GM12875 (cell line): Measurements from ENCODE around the gene MCTS1.

Experiments used
- H3K4me3 ChIP-seq: one replicate; pipeline ENCODE4 v1.5.1; 2011; ENCODE audit warnings: low read depth, low read length, control low read depth
- TF ChIP-seq, protein P1 (sequence below): IDR thresholded peaks from 2 replicates; pipeline ENCODE4 v1.5.1; 2011; ENCODE audit warnings: low read depth, mild to moderate bottlenecking, control low read depth, inconsistent platforms, low read length, moderate library complexity, borderline replicate concordance; ENCODE audit not compliant: insufficient read depth

The MCTS1 gene

DNA sequence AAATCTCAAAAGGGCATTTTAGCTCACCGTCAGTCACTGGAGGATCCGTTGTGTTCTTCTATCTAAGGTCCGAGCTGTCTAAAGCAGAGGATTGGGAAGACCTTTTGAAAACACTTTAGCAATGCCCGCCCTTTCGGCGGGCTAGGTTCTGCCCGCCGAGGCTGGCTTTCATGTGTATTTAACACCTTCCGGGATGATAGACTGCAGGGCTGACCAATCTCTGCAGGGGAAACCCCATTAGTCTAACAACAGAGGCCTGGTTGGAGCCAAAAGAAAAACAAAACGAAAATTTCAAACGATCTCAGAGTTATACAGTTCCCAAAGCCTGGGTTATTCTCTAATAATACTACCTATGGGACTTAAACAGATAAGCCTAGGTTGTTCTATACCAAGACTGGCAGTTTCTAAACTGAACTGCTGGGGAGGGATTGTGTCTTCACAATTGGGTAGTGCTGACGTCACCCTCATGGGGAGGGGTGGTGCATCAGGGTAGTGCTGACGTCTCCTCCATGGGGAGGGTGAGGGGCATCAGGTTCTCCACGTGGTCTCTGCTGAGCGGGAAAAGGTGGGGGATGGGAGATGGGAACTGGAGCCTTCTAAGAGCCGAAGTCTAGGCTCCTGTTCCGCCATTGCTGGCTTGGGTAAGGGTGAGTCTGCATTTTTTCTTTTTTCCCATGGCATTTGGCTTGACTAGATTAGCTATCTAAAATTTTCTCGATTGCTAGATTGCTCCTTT lies 28.4 kb upstream of the MCTS1 start:
- no peak overlapping the region for H3K4me3 ChIP-seq
- TF ChIP-seq, protein P1, sequence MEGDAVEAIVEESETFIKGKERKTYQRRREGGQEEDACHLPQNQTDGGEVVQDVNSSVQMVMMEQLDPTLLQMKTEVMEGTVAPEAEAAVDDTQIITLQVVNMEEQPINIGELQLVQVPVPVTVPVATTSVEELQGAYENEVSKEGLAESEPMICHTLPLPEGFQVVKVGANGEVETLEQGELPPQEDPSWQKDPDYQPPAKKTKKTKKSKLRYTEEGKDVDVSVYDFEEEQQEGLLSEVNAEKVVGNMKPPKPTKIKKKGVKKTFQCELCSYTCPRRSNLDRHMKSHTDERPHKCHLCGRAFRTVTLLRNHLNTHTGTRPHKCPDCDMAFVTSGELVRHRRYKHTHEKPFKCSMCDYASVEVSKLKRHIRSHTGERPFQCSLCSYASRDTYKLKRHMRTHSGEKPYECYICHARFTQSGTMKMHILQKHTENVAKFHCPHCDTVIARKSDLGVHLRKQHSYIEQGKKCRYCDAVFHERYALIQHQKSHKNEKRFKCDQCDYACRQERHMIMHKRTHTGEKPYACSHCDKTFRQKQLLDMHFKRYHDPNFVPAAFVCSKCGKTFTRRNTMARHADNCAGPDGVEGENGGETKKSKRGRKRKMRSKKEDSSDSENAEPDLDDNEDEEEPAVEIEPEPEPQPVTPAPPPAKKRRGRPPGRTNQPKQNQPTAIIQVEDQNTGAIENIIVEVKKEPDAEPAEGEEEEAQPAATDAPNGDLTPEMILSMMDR, result no peak

DNA sequence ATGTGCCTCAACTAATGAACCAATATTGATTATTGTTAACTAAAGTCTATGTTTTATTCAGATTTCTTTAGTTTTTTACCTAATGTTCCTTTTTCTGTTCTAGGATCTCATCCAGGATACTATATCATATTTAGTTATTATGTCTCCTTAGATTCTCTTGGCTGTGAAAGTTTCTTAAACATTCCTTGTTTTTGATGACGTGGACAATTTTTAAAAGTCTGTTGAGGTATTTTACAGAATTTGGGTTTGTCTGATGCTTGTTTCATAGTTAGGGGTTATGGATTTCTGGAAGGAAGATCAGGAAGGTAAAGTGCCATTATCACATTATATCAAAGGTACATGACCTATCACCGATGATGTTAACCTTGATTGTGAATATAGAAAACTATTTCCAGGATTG lies 18.2 kb upstream of the MCTS1 start:
- TF ChIP-seq, protein P1, result no peak

DNA sequence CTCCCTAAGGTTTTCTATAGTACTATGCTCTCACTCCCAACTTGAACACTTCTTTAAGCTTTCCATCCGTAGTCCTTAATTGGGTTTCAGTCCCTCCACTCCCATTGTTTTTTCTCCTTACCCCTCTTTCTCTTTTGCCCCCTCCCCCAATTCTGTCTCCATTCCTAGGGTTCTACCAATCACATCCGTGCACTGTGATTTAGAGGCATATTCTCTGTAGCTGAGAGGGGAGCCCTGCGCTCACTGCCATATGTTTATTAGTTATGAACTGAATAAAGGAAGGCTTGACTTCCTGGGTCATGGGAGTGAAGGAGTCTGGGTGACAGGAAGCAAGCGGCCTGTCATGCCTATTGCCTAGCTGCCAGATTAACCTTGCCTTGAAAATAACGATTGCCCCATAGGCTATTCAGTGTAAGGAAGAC lies 471 bp downstream of the MCTS1 start:
- peak overlapping the region; percentile 73 for H3K4me3 ChIP-seq
- TF ChIP-seq, protein P1, result no peak

More for the DNA sequence above, 18.2 kb upstream of the MCTS1 start:
- H3K4me3 ChIP-seq, result no peak overlapping the region

DNA sequence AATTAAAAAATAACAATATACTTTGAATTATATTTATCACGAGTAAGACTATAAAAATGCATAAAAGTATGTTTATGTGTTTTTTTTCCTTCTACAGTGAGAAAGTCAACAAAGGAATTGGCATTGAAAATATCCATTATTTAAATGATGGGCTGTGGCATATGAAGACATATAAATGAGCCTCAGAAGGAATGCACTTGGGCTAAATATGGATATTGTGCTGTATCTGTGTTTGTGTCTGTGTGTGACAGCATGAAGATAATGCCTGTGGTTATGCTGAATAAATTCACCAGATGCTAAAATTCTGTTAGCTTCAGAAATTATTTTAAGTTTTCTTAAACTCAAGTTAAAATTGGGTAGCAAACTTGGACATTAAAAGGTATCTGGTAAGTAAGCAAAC lies 8.2 kb downstream of the MCTS1 start:
- TF ChIP-seq, protein P1, result no peak

DNA sequence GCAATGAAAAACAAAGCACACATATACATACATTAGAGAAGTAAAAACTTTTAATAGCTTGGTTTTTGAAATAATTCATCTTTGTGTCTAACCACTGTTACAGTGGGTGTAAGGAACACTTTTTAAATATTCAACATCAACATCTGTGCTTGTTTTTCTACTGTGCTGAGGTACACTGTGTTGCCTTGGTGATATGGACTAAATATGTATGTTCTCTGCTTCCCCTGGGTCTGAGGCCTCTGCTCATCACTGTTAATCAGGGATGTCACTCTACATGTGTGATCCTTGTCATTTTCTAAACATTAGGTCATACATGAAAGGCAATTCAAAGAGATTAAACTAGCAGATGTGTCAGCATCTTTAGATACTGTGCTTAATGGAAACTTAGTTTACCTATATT lies 10.9 kb downstream of the MCTS1 start:
- TF ChIP-seq, protein P1, result no peak
- H3K4me3 ChIP-seq, result no peak overlapping the region

More for the DNA sequence above, 8.2 kb downstream of the MCTS1 start:
- no peak overlapping the region for H3K4me3 ChIP-seq

DNA sequence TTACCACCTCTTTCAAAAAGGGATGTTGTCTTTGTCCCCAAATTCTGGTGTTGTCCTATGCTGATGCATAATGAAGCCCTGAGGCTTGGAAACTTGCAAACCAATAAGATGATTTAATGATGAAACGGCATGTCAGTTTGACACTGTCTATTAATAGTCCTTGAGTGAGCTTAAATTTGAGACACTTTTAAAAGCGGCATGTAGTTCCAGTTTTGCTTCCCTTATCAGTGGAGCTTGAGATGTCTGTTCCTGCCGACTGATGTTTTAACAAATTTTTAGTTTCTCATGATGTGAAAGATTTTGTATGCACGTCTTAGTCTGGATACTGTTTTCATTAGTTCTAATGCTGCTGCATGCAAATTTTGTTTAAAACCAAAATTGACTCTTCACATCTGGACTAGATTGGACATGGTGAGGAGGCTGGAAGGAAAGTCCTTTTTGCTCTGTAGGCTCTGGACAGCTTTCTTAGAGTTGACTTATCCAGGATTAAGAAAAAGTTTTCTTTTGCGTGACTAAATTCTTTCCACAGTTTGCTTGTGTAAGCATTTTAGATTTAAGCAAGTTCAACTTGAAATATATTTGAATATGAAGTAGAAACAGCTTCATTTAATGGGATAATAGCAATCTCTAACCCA lies 14.2 kb downstream of the MCTS1 start:
- TF ChIP-seq, protein P1, result no peak
- H3K4me3 ChIP-seq, result no peak overlapping the region

DNA sequence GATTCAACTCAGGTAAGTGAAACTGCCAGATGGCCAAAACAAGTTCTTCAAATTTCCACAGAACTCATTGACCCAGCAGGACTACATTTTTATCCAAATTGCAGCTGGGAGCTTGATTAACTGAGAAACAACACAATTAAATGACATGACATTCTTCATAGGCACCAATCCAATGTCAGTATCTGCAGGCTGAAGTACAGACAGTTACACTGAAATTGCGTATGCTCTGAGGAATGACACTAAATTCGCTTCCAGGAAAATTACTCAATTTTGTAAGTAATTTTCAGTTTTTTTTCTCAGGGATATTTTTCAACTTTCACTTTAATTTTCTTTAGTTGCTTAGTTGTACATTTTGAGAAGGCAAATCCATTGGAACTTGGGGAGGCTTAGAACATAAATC lies 21.5 kb downstream of the MCTS1 start:
- TF ChIP-seq, protein P1, result no peak
- no peak overlapping the region for H3K4me3 ChIP-seq
